GM12875 (cell line): ENCODE results near the gene SH2D7.

Experiments used
- H3K4me3 ChIP-seq: one replicate; pipeline ENCODE4 v1.5.1; 2011; ENCODE audit warnings: low read depth, low read length, control low read depth
- TF ChIP-seq, protein P1 (sequence below): IDR thresholded peaks from 2 replicates; pipeline ENCODE4 v1.5.1; 2011; ENCODE audit warnings: low read depth, mild to moderate bottlenecking, control low read depth, inconsistent platforms, low read length, moderate library complexity, borderline replicate concordance; ENCODE audit not compliant: insufficient read depth

SH2D7 gene

DNA sequence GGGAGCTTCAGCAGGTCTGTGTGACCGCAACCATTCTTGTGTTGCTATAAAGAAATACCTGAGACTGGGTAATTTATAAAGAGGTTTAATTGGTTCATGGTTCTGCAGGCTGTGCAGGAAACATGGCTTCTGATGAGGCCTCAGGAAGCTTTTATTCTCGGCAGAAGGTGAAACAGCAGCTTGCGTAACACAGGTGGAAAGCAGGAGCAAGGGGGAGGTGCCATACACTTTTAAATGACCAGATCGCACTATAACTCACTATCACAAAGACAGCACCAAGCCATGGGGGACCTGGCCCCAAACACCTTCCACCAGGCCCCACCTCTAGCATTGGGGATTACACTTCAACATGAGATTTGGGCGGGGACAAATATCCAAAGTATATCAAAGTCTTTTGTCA is 47.2 kb downstream of the SH2D7 start:
- no peak overlapping the region for H3K4me3 ChIP-seq
- TF ChIP-seq, protein P1, sequence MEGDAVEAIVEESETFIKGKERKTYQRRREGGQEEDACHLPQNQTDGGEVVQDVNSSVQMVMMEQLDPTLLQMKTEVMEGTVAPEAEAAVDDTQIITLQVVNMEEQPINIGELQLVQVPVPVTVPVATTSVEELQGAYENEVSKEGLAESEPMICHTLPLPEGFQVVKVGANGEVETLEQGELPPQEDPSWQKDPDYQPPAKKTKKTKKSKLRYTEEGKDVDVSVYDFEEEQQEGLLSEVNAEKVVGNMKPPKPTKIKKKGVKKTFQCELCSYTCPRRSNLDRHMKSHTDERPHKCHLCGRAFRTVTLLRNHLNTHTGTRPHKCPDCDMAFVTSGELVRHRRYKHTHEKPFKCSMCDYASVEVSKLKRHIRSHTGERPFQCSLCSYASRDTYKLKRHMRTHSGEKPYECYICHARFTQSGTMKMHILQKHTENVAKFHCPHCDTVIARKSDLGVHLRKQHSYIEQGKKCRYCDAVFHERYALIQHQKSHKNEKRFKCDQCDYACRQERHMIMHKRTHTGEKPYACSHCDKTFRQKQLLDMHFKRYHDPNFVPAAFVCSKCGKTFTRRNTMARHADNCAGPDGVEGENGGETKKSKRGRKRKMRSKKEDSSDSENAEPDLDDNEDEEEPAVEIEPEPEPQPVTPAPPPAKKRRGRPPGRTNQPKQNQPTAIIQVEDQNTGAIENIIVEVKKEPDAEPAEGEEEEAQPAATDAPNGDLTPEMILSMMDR: no peak

DNA sequence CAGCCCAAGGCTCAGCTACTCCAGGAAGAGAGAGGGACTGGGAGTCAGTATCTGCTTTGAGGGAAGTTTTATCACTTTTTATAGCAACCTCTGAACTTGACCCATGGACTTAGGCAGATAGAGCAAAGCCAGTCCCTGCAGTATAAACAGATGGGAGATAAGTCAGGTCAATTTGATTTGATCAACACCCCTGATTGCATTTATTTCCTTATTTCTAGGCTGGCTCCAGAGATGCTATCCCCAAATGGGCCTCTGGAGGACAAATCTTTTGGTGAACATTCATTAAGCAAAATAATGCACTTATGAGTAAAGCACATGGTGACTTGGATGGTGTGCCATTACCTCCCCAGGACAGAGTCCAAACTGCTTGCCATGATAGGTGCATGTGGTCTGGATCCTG is 47.9 kb downstream of the SH2D7 start:
- TF ChIP-seq, protein P1: no peak
- no peak overlapping the region for H3K4me3 ChIP-seq

GRCh38 chr15:78142332-78142731 is 50.0 kb downstream of the SH2D7 start:
- TF ChIP-seq, protein P1: no peak

DNA sequence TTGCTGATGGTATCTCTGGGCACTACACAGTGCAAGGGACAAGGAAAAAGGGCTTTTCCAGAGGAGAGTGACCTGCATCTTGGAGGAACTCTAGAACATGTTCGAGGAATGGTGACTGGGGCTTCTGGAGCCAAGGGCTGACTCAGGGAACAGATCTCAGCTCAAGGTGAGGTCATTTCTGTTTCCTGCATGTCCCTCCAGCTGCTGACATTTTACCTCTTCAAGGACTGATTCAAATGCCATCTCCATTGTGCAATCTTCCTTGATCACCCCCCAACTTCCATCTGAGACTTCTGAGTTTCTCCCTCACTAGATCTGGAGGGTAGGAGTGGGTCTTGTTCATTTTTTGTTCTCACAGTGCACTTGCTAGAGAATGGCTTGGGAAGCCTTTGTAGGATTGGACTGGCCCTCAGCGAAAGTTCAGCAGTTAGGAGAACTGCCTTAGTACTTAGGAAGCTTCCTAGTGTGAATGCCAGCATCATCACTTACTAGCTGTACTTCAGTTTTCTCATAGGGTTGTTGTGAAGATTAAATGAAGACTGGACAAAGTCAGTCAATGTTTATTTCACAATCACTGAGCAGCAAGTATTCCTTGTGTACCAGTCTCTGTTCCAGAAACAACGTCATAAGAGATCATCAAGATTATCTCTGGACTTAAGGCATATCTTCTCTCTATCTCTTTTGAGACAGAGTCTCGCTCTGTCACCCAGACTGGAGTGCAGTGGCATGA is 54.2 kb downstream of the SH2D7 start:
- TF ChIP-seq, protein P1: no peak

More at GRCh38 chr15:78142332-78142731, 50.0 kb downstream of the SH2D7 start:
- H3K4me3 ChIP-seq: no peak overlapping the region

DNA sequence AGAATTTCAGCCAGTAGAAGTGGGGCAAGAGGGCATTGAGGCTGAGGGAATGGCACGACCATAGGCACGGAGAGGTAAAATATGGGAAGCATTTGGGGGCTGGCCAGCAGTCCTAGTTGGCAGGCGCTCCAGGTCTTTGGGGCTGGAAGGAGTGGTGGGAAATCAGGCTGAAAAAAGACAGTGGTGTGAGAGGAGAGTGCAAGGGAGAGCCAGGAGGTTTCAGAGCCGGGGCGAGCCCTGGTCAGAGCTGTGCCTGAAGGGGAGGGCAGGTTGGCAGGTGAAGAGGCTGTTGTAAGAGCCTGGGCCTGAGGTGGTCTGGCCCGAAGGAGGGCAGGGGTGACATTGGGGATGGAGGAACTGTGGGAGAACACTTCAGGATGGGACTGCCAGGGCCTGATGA is 55.2 kb downstream of the SH2D7 start:
- H3K4me3 ChIP-seq: no peak overlapping the region
- TF ChIP-seq, protein P1: no peak

More for the DNA sequence above, 54.2 kb downstream of the SH2D7 start:
- H3K4me3 ChIP-seq: no peak overlapping the region

GRCh38 chr15:78148392-78149067 is 56.2 kb downstream of the SH2D7 start:
- TF ChIP-seq, protein P1: no peak
- peak overlapping the region; percentile 61 for H3K4me3 ChIP-seq
